MM.1S (cell line): ENCODE data around the gene PCDH9.

Source experiments
- DNase-seq: peaks from one replicate; pipeline ENCODE4 v3.0.0-alpha.2; 2015
- H2AFZ ChIP-seq: fragments of 300-600 bp; sonication (generic); 2 replicates; pipeline ENCODE4 v1.6.0; 2016; ENCODE audit warnings: antibody characterized with exemption, low read length
- H3F3A ChIP-seq: fragments of 300-600 bp; sonication (generic); 2 replicates; pipeline ENCODE4 v1.6.1; 2016; ENCODE audit warnings: mild to moderate bottlenecking, antibody characterized with exemption, low read length, moderate library complexity, mixed read lengths; ENCODE audit not compliant: insufficient read depth
- H3K27ac ChIP-seq: fragments of 300-600 bp; sonication (generic); 2 replicates; pipeline ENCODE4 v1.5.1; 2016; ENCODE audit warnings: mild to moderate bottlenecking, low read length
- H3K27me3 ChIP-seq: fragments of 300-600 bp; sonication (generic); replicated peaks from 2 replicates; pipeline ENCODE4 v1.6.0; 2016; ENCODE audit warnings: low read length; ENCODE audit not compliant: insufficient read depth
- H3K36me3 ChIP-seq: fragments of 300-600 bp; sonication (generic); replicated peaks from 2 replicates; pipeline ENCODE4 v1.6.1; 2016; ENCODE audit warnings: mild to moderate bottlenecking, low read length, mixed read lengths; ENCODE audit not compliant: insufficient read depth
- H3K4me1 ChIP-seq: fragments of 300-600 bp; sonication (generic); 2 replicates; pipeline ENCODE4 v1.6.1; 2016; ENCODE audit warnings: low read length, mixed read lengths
- H3K4me2 ChIP-seq: fragments of 300-600 bp; sonication (generic); 2 replicates; pipeline ENCODE4 v1.6.0; 2016; ENCODE audit warnings: low read depth, low read length
- H3K4me3 ChIP-seq: fragments of 300-600 bp; sonication (generic); 2 replicates; pipeline ENCODE4 v1.5.1; 2016; ENCODE audit warnings: low read length, mixed read lengths
- H3K79me2 ChIP-seq: fragments of 300-600 bp; sonication (generic); 2 replicates; pipeline ENCODE4 v1.6.1; 2016; ENCODE audit warnings: mixed run types, low read length, mixed read lengths
- H3K9ac ChIP-seq: fragments of 300-600 bp; sonication (generic); 2 replicates; pipeline ENCODE4 v1.6.1; 2016; ENCODE audit warnings: low read length, mixed read lengths
- H3K9me2 ChIP-seq: fragments of 300-600 bp; sonication (generic); replicated peaks from 2 replicates; pipeline ENCODE4 v1.6.1; 2016; ENCODE audit warnings: mild to moderate bottlenecking, low read length, mixed read lengths; ENCODE audit not compliant: insufficient read depth
- H3K9me3 ChIP-seq: fragments of 300-600 bp; sonication (generic); replicated peaks from 2 replicates; pipeline ENCODE4 v1.6.1; 2016; ENCODE audit warnings: mild to moderate bottlenecking, low read length, mixed read lengths; ENCODE audit not compliant: insufficient read depth
- H4K20me1 ChIP-seq: fragments of 300-600 bp; sonication (generic); 2 replicates; pipeline ENCODE4 v1.6.1; 2016; ENCODE audit warnings: mild to moderate bottlenecking, low read length, moderate library complexity, mixed read lengths; ENCODE audit not compliant: insufficient read depth
- CTCF ChIP-seq: fragments of 300-600 bp; sonication (generic); IDR thresholded peaks from 2 replicates; pipeline ENCODE4 v1.5.1; 2016; ENCODE audit warnings: antibody characterized with exemption, low read length, mixed read lengths
- EZH2 ChIP-seq: fragments of 300-600 bp; sonication (generic); optimal IDR thresholded peaks from 2 replicates; pipeline ENCODE3; 2017; ENCODE audit warnings: low read depth, mild to moderate bottlenecking, antibody characterized with exemption, low read length, mixed read lengths
- EZH2phosphoT487 ChIP-seq: fragments of 300-600 bp; sonication (generic); IDR thresholded peaks from 2 replicates; pipeline ENCODE4 v1.6.1; 2018; ENCODE audit warnings: antibody characterized with exemption, low read length

PCDH9 gene

GRCh38 chr13:66612983-66613382 is 617.2 kb downstream of the PCDH9 start:
- DNase-seq: no peak
- no peaks in the 10 kb centered on the region for H3K9me3 ChIP-seq
- no peaks in the 10 kb centered on the region for H4K20me1 ChIP-seq
- H3K79me2 ChIP-seq: no peaks in the 10 kb centered on the region
- H3K27me3 ChIP-seq: no peaks in the 10 kb centered on the region
- no peaks in the 10 kb centered on the region for H3F3A ChIP-seq
- no peaks in the 10 kb centered on the region for H3K36me3 ChIP-seq
- no peak overlapping the region for H3K4me2 ChIP-seq
- no peak overlapping the region for H3K4me3 ChIP-seq
- no peaks in the 10 kb centered on the region for H3K4me1 ChIP-seq
- TF ChIP-seq EZH2: no peak
- no peak for TF ChIP-seq CTCF
- no peak for TF ChIP-seq EZH2phosphoT487
- no peak overlapping the region for H3K27ac ChIP-seq
- no peaks in the 10 kb centered on the region for H3K9me2 ChIP-seq
- H3K9ac ChIP-seq: no peak overlapping the region
- H2AFZ ChIP-seq: no peak overlapping the region

- Histone ChIP-seq H3K9me2 (no peaks in the 10 kb centered on the region), H2AFZ (no peak overlapping the region), H3F3A (no peaks in the 10 kb centered on the region), H3K36me3 (no peaks in the 10 kb centered on the region), H3K27me3 (no peaks in the 10 kb centered on the region), H3K9me3 (no peaks in the 10 kb centered on the region), H3K4me3 (no peak overlapping the region), H3K79me2 (no peaks in the 10 kb centered on the region), H3K27ac (no peak overlapping the region), H4K20me1 (no peaks in the 10 kb centered on the region), H3K9ac (no peak overlapping the region), H3K4me1 (no peaks in the 10 kb centered on the region), H3K4me2 (no peak overlapping the region)
- TF ChIP-seq EZH2: no peak
- no peak for TF ChIP-seq CTCF
- no peak for TF ChIP-seq EZH2phosphoT487
- DNase-seq: no peak
Observed at GRCh38 chr13:66586489-66586888, 643.6 kb downstream of the PCDH9 start.

GRCh38 chr13:66585669-66586203 is 644.4 kb downstream of the PCDH9 start:
- H3K4me3 ChIP-seq: no peak overlapping the region
- no peak for TF ChIP-seq CTCF
- TF ChIP-seq EZH2: no peak
- TF ChIP-seq EZH2phosphoT487: no peak
- H4K20me1 ChIP-seq: no peaks in the 10 kb centered on the region
- H3K9me2 ChIP-seq: no peaks in the 10 kb centered on the region
- H3F3A ChIP-seq: no peaks in the 10 kb centered on the region
- no peak overlapping the region for H3K27ac ChIP-seq
- H3K27me3 ChIP-seq: no peaks in the 10 kb centered on the region
- H3K9ac ChIP-seq: no peak overlapping the region
- no peaks in the 10 kb centered on the region for H3K9me3 ChIP-seq
- no peaks in the 10 kb centered on the region for H3K79me2 ChIP-seq
- no peak overlapping the region for H3K4me2 ChIP-seq
- no peak for DNase-seq
- H2AFZ ChIP-seq: no peak overlapping the region
- H3K36me3 ChIP-seq: no peaks in the 10 kb centered on the region
- H3K4me1 ChIP-seq: no peaks in the 10 kb centered on the region
